Measurements from ENCODE around the gene IL17B.

GRCh38 chr5:149371296-149371962 is 7.7 kb downstream of the IL17B start:
- TF ChIP-seq CTCF (IDR thresholded peaks at IDR 0.05) (peak; percentile 71 to 87 (median 78)), POLR2A (IDR thresholded peaks at IDR 0.05) (no peak)

Data from heart left ventricle (tissue), 13 donors.